ENCODE results near the gene ETS1.

Gene ETS1

GRCh38 chr11:128619007-128619406, 31.6 kb upstream of the ETS1 start:
- no peak for DNase-seq (ENCODE audit: low read depth, low spot score)

DNA sequence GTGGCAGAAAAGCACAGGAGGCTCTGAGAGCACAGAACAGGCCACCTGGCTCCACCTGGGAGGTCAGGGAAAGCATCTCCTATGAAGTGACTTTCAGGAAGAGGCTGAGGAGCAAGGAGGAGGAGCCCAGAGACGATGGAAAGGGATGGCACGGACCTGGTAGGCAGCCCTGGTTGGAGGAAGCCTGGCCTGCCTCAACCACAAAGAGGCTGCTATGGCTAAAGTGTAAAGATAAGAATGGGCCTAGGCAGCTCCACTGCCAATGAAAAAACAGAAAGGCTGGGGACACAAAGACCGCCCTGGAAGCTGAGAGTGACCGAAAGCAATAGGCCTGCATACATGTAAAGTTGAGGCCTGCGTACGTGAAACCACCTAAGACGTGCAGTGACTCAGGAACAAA, 31.2 kb upstream of the ETS1 start:
- DNase-seq (ENCODE audit: low read depth, low spot score) = no peak

- DNase-seq (ENCODE audit: low read depth, low spot score) = no peak
Observed at GRCh38 chr11:128616161-128616560, 28.8 kb upstream of the ETS1 start.

GRCh38 chr11:128615612-128616011, 28.3 kb upstream of the ETS1 start:
- DNase-seq (ENCODE audit: low read depth, low spot score) = no peak

GRCh38 chr11:128615076-128615475, 27.7 kb upstream of the ETS1 start:
- no peak for DNase-seq (ENCODE audit: low read depth, low spot score)

GRCh38 chr11:128614026-128614425, 26.7 kb upstream of the ETS1 start:
- no peak for DNase-seq (ENCODE audit: low read depth, low spot score)

- DNase-seq (ENCODE audit: low read depth, low spot score) = no peak
Observed at GRCh38 chr11:128613300-128613995, 26.1 kb upstream of the ETS1 start.

- no peak for DNase-seq (ENCODE audit: low read depth, low spot score)
Observed at GRCh38 chr11:128610721-128611617, 23.6 kb upstream of the ETS1 start.

GRCh38 chr11:128609785-128610184, 22.4 kb upstream of the ETS1 start:
- DNase-seq (ENCODE audit: low read depth, low spot score) = no peak

DNA sequence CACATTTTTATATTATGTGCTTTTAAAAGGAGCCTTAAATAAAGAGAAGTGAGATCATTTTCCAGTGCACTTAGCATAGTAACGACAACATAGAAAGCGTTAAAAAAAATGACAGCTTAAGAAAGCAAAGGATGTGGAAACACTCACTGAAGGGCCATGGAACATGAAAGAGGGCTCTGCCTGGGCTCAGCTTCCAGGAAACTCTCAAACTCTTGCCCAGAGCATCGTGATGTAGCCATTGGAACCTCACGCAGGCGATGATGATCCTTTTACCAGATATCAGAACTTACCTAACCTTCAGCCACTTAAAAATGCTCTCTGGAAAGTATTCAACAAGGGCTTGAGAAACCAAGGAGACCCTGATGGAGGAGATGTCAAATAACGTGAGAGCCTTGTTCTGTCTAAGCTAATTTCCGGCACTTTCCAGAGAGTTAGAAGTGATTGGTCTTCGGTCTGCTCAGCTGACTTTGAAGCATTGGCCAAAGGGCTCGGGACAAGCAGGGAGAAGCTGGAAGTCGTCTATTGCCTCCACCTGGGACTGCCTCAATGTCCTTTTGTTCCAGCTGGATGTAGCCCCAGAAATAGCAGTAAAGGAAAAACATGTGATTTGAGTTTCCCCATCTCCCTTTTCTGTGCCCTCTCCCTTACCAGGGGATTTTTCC, 21.5 kb upstream of the ETS1 start:
- DNase-seq (ENCODE audit: low read depth, low spot score) = no peak

- no peak for DNase-seq (ENCODE audit: low read depth, low spot score)
Observed at GRCh38 chr11:128607819-128608218, 20.5 kb upstream of the ETS1 start.

- DNase-seq (ENCODE audit: low read depth, low spot score) = no peak
Observed at GRCh38 chr11:128604723-128605122, 17.4 kb upstream of the ETS1 start.

- no peak for DNase-seq (ENCODE audit: low read depth, low spot score)
Observed at GRCh38 chr11:128603752-128604414, 16.5 kb upstream of the ETS1 start.

DNA sequence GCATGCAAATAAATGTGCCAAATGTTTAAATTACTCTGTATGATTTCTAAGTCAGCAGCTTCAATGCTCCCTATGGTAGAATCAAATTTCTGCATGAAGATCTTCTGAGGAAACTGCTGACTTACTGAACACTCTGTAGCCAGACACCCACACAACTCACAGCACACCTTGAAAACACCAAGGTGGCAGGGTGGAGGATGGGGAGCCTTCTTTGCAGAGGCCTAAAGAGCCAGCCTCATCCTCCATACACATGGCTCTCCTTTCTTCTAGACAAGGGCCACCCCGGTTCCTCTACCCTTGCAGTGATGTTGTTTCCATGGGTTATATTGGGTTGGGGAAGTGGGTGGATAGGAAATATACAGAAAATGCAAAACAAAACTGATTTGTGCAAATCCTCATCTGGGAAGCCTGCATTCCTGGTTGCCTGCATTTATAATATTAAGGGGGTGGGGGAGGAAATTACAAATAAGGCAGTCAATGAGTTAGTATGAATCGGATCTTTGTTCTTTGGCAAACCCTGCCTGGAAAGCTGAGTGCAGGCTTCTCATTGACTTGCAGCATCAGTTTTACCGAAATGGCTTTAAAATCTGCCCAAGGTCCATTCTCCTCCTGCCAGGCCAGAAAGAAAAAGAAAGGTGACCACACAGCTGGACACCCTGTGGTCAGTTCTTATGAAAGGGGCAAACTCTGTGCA, 15.8 kb upstream of the ETS1 start:
- no peak for DNase-seq (ENCODE audit: low read depth, low spot score)

DNA sequence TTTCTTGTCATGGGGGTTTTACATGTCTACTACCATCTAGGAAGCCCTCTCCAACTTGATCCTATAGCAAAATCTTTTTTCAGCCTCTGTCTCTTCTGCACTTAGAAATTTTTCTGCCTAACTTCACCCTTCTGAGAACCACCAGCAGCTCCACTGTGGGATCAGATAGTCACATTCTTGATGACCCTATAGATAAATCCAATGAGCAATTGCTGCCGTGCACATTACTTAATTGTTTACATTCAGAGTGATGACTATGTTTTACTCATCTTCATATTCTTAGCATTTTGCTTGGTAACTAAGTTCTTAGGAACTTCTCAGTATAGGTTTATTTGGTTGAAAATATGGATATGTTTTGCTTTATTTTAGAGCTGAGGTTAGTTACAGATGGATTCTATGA, 12.4 kb upstream of the ETS1 start:
- no peak for DNase-seq (ENCODE audit: low read depth, low spot score)

- DNase-seq (ENCODE audit: low read depth, low spot score) = no peak
Observed at GRCh38 chr11:128598506-128599150, 11.3 kb upstream of the ETS1 start.

DNA sequence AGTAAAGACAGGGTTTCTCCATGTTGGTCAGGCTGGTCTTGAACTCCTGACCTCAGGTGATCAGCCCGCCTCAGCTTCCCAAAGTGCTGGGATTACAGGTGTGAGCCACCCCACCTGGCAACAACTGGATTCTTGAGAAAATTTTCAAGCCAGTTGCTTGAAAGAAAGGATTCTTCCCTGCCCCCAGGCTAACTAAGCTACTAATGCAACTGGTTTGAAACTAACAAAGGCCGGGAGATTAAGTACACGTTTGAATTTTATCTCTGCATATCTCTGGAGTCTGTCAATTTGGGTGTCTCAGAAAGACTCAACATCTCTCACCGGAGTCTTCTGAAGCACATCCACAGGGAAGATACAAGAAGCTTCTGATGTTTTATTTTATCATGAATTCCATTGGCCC, 10.7 kb upstream of the ETS1 start:
- no peak for DNase-seq (ENCODE audit: low read depth, low spot score)

DNA sequence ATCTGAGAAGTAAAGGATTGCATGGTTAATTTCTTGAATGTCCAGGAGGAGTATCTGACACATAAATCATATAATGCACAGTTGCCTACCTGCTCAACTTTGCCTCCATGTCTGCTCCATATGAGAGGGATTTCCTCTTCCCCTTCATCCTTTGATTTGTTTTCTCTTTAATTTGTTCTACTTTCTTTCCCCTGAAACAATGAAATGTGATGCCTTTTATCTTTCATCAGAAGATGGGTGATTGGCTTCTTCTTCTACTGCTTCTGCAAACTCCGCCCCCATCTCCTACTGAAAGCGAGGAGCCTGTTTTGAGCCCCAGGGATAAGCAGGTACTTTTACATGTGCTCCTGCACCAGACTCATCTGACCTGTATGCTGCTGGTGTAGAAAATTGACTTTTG, 9.9 kb upstream of the ETS1 start:
- no peak for DNase-seq (ENCODE audit: low read depth, low spot score)

- no peak for DNase-seq (ENCODE audit: low read depth, low spot score)
Observed at GRCh38 chr11:128596250-128596649, 8.9 kb upstream of the ETS1 start.

- DNase-seq (ENCODE audit: low read depth, low spot score) = no peak
Observed at GRCh38 chr11:128595775-128596174, 8.4 kb upstream of the ETS1 start.

- DNase-seq (ENCODE audit: low read depth, low spot score) = no peak
Observed at GRCh38 chr11:128595221-128595620, 7.9 kb upstream of the ETS1 start.

Data from smooth muscle cell of the brain vasculature (primary cell).